Stimulated activated CD4-positive, alpha-beta T cell treated with anti-CD3 and anti-CD28 coated beads, Interleukin-4, amount 100 ng/mL, for 48 hours (primary cell): ENCODE measurements around the gene ZNF692.
"Not testable (repeated sequence)": the region's sequence is repeated elsewhere in the genome, so short reads cannot be mapped to it uniquely, and the experiment has no call there.

Experiments
- DNase-seq, 2 donors: peaks; one replicate each; pipeline ENCODE4 v3.0.0-alpha.2; 2020; ENCODE audit warnings: low read depth in 2 of 2

Gene ZNF692

GRCh38 chr1:248849637-248850036 is 9.2 kb downstream of the ZNF692 start:
- DNase-seq = no peak

DNA sequence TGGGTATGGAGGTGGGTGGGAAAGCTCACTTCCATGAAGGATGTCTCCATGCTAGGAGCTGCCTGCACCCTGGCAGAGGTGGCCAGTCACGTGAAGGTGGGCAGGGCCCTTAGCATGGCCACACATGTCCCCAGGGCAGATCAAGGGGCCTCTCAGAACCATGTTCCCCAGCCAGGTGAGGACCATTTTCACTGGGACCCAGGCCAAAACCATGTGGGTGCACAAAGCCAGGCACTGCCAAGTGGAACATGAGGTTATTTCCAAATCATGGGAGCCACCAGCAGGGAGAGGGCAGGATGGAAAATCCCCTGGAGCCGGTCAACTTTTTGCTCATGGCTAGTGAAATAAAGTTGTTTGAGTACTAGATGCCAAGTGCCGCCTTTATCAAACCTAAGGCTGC is 9.7 kb downstream of the ZNF692 start:
- no peak for DNase-seq

DNA sequence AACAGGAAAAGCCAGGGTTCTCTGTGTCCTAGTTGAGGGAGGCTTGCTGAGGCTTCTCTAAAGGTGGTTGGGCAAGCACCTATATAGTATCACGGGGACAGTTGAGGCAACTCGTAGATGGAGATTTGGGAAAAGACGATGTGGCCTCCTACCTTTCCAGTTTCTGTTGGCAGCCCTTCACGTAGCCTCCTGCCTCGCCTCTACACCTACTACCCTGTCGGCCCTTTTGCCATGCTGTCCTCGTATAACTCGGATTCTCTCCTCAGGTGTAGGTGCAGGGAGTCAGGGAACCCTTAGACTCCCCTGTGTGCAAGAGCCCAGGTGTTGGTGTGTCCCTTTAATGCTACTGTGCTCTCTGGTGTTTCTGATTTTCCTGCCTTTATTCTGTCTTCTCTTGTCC is 10.3 kb downstream of the ZNF692 start:
- no peak for DNase-seq

- DNase-seq = no peak
Observed at GRCh38 chr1:248847956-248848561, 10.8 kb downstream of the ZNF692 start.

DNA sequence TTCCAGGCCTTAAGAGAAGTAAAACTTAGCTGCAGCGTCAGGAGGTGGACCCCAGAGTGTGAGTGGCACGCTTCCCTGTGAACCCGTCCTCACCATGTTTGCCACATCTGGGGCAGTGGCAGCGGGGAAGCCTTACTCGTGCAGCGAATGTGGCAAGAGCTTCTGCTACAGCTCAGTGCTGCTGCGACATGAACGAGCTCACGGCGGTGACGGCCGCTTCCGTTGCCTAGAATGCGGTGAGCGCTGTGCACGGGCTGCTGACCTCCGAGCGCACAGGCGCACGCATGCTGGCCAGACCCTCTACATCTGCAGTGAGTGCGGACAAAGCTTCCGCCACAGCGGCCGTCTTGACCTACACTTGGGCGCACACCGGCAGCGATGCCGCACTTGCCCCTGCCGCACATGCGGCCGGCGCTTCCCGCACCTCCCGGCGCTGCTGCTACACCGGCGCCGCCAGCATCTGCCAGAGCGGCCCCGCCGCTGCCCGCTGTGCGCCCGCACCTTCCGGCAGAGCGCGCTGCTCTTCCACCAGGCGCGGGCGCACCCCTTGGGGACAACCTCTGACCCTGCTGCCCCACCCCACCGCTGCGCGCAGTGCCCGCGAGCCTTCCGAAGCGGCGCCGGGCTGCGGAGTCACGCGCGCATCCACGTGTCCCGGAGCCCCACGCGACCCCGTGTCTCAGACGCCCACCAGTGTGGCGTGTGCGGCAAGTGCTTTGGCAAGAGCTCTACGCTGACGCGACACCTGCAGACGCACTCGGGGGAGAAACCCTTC is 11.5 kb downstream of the ZNF692 start:
- no peak for DNase-seq

GRCh38 chr1:248844526-248844925 is 14.4 kb downstream of the ZNF692 start:
- DNase-seq = no peak

GRCh38 chr1:248843687-248844086 is 15.2 kb downstream of the ZNF692 start:
- no peak for DNase-seq

GRCh38 chr1:248842781-248843331 is 16.0 kb downstream of the ZNF692 start:
- DNase-seq = no peak

DNA sequence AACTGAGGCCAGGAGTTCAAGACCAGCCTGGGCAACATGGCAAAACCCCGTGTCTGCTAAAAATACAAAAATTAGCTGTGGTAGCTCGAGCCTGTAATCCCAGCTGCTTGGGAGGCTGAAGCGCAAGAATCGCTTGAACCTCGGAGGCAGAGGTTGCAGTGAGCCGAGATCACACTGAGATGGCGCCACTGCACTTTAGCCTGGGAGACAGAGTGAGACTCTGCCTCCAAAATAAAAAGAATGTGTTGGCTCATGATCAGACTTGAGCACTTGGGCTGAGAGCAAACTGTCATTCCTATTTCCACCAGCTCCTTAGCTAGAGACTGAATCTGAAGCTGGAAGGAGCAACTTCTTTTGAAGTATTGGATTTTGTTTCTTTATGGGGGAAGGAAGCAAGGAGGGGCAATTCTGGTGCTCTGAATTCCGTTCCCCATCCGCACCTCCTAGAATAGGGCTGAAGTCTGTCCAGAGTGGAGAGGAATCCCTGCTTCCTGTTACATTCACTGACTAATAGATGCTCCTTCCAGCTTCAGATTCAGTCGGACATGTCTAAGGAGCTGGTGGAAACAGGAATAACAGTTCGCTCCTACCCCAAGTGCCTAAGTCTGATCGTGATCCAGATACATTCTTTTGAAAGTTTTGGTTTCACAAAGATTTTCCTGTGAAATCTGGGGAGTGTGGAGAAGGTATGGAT is 17.0 kb downstream of the ZNF692 start:
- DNase-seq = no peak

- DNase-seq = no peak
Observed at GRCh38 chr1:248840946-248841345, 17.9 kb downstream of the ZNF692 start.

DNA sequence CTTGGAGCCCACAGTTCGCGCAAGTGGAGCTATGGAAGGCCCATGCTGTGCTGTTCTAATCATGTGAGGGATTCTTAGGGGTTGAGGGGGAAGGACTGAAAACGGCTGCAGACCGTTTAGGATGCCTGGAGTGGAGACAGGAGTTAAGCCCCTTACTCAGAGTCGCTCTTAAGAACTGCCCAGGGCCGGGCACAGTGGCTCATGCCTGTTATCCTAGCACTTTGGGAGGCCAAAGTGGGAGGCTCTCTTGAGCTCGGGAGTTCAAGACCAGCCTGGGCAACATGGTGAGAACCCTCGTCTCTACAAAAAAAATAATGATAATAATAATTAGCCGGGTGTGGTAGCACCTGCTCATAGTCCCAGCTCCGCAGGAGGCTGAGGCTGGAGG is 19.7 kb downstream of the ZNF692 start:
- DNase-seq = no peak

GRCh38 chr1:248838357-248839167 is 20.3 kb downstream of the ZNF692 start:
- DNase-seq = peak; percentile 76 to 77

DNA sequence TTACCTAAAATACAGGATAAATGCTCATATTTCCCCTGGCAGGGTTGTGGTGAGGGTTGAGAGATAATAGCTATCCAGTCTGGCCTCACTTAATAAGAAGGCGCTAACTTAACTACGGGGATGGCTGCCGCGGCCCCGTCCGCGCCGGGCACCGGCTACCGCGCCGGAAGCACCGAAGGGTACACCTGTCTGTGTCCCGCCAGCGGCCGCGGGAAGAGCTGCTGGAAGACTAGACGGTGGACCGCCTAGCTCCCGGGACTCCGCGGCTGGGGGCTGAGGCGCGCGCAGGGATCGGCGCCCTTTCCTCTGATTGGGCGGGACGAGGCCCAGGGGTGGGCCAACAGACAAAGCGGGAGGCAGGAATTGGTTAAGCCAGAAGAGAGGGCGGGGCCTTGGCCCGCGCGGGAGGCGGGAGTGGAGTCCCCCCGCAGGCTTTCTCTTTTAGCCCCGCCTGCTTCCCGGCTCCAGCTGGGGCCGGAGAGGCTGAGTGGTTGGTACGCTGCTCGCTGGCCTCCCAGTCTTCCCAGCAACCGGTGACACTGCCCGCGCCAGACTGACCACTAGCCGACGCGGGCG is 21.0 kb downstream of the ZNF692 start, which contains the start of gene ZNF672:
TSS of gene ZNF672 (plus strand) at position 444 of the 576 bp plus-strand sequence. CDS start 9,051 bp downstream, outside the sequence.
- peak; percentile 85 to 94 for DNase-seq

- no peak for DNase-seq
Observed at GRCh38 chr1:248837045-248837780, 21.7 kb downstream of the ZNF692 start.

GRCh38 chr1:248834343-248834940 is 24.4 kb downstream of the ZNF692 start:
- no peak for DNase-seq

DNA sequence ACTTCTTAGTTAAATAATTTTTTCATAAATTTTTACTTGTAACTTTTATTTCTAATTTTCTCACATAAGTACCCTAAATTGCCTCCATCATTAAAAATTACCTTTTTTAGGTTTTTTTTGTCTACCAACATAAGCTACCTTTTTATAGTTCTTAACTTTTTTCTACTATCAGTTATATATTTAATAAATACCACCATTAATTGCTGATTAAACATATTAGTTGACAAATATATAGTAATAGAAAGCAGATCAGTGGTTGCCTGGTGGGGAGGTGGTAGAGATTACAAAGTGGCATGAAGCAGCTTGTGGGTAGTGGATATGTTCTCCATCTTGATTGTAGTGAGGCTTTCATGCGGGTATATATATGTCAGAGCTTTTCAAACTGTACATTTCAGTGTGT is 27.0 kb downstream of the ZNF692 start:
- DNase-seq = no peak

DNA sequence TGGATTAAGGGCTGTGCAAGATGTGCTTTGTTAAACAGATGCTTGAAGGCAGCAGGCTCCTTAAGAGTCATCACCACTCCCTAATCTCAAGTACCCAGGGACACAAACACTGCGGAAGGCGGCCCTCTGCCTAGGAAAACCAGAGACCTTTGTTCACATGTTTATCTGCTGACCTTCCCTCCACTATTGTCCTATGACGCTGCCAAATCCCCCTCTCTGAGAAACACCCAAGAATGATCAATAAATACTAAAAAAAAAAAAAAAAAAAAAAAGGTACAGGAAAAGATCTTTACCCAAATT is 28.2 kb downstream of the ZNF692 start:
- DNase-seq = not testable (repeated sequence)

DNA sequence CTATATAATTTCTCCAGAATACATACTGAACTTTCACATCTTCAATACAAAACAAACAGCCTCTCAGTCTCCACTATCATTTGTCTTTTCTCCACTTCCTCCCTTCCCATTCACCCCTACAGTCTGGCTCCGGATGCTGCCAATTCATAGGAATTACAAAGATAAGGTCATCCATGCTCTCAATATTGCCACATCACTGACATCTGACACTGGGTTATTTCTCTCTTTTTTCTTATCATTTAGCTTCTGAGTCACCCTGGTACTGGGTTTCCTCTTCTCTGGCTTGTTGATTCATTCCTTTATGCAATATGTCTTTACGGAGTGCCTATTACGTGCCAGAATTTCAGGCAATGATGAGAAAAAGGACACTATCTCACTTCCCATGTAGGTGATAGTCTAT is 30.0 kb downstream of the ZNF692 start:
- DNase-seq = no peak

- DNase-seq = peak; percentile 75 to 89
Observed at GRCh38 chr1:248825909-248826760, 32.8 kb downstream of the ZNF692 start, which contains the start of gene SH3BP5L. TSS of gene SH3BP5L (minus strand) at chr1:248825915. CDS start at chr1:248824935, 980 bp downstream.
